Tibial artery (tissue), 4 donors: ENCODE data around the gene FRY.

Source experiments
- DNase-seq, 2 donors: peaks; one replicate each; pipeline ENCODE4 v3.0.0-alpha.2; 2019
- H3K27ac ChIP-seq, 2 donors: fragments of 200-600 bp; sonication (generic) in 1 of 2; 1 replicate in 1 of 2; 2 replicates in 1 of 2; pipeline ENCODE4 v1.5.1; 2018 to 2019; ENCODE audit warnings: mild to moderate bottlenecking in 1 of 2
- H3K27me3 ChIP-seq, 2 donors: fragments of 200-600 bp; sonication (generic) in 1 of 2; one replicate each; pipeline versions ENCODE4 v1.5.1 to v1.6.0; 2016 to 2019
- H3K36me3 ChIP-seq, 3 donors: fragments of 200-600 bp; sonication (generic) in 2 of 3; one replicate each; pipeline ENCODE4 v1.5.1; 2016 to 2019; ENCODE audit warnings: mild to moderate bottlenecking in 2 of 3
- H3K4me1 ChIP-seq, 4 donors: fragments of 200-600 bp; sonication (generic) in 2 of 4; 1 replicate in 3 of 4; 2 replicates in 1 of 4; pipeline ENCODE4 v1.5.1; 2016 to 2019
- H3K4me3 ChIP-seq, 2 donors: fragments of 200-600 bp; sonication (generic) in 1 of 2; 1 replicate in 1 of 2; 2 replicates in 1 of 2; pipeline ENCODE4 v1.5.1; 2018 to 2019; ENCODE audit warnings: mild to moderate bottlenecking in 2 of 2
- H3K9me3 ChIP-seq, 3 donors: fragments of 200-600 bp; sonication (generic) in 1 of 3; one replicate each; pipeline ENCODE4 v1.5.1; 2016 to 2019
- CTCF ChIP-seq, 2 experiments: fragments of 200-600 bp in 1 of 2; fragments of 450-650 bp in 1 of 2; IDR thresholded peaks; one replicate each; pipeline ENCODE4 v1.5.1; 2017 to 2019; ENCODE audit warnings: antibody characterized with exemption in 2 of 2, mild to moderate bottlenecking in 1 of 2, moderate library complexity in 1 of 2
- intact Hi-C: fragments of 100-400 bp; cut with DNase I; formaldehyde crosslinking; loops from one replicate; pipeline ENCODE4 v1.15.0; 2023; ENCODE audit warnings: low total_unique reads

The FRY gene

DNA sequence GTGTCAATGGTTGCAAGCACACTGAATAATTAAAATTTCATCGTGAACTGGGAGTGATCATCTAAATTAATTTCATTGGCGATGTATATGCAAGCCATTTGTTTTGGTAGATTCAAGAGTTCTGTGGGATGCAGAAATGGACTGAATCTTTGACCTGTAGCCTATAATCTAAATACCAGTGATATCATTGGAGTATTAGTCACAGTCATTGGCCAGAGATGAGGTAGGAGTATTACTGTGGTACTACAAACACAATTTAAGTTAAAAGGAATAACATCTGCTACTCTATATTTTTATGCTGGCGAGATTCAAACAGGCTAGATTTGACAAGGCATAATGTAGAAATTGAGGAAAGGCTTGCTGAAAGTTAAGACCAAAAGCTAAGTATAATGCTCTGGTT lies 14.0 kb downstream of the FRY start:
- peaks cover 0 to 61% (median 29%) of the 10 kb centered on the region in 4 donors for H3K4me1 ChIP-seq
- H3K36me3 ChIP-seq, result peaks cover 0 to 4% (median 0%) of the 10 kb centered on the region in 3 donors
- no peak for DNase-seq
- intact Hi-C loops, result no loop called here
- H3K27ac ChIP-seq, result peak overlapping the region; percentile 42 to 45
- TF ChIP-seq CTCF (IDR thresholded peaks at IDR 0.05), result no peak
- no peaks in the 10 kb centered on the region for H3K27me3 ChIP-seq
- H3K4me3 ChIP-seq, result no peak overlapping the region
- no peaks in the 10 kb centered on the region for H3K9me3 ChIP-seq

- no peak for TF ChIP-seq CTCF (IDR thresholded peaks at IDR 0.05)
- Histone ChIP-seq H3K4me3 (no peak overlapping the region), H3K27ac (peak overlapping the region; percentile 42 to 45), H3K4me1 (peaks cover 0 to 55% (median 26%) of the 10 kb centered on the region in 4 donors), H3K36me3 (peaks cover 0 to 4% (median 0%) of the 10 kb centered on the region in 3 donors), H3K27me3 (no peaks in the 10 kb centered on the region), H3K9me3 (no peaks in the 10 kb centered on the region)
- DNase-seq, result no peak
- intact Hi-C loops, result no loop called here
Observed at GRCh38 chr13:32045982-32046785, 14.6 kb downstream of the FRY start.

DNA sequence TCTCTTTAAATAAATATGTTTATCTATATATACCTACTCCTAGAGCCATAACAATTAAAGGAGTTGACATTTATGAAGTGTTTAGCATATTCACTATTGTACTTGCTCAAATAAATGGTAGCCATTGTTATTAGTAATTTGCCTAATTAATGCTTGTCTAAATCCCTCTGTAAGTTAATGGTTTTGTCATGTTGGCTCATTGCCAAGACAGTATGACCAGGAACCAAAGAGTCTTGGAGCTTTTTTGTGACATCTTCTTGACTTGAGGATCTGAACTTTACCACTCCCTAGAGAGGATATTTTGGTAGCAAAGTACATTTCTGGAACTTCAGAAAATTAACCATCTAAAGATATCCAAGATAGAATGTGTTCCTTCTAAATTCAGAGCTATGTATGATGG lies 15.5 kb downstream of the FRY start:
- intact Hi-C loops, result no loop called here

DNA sequence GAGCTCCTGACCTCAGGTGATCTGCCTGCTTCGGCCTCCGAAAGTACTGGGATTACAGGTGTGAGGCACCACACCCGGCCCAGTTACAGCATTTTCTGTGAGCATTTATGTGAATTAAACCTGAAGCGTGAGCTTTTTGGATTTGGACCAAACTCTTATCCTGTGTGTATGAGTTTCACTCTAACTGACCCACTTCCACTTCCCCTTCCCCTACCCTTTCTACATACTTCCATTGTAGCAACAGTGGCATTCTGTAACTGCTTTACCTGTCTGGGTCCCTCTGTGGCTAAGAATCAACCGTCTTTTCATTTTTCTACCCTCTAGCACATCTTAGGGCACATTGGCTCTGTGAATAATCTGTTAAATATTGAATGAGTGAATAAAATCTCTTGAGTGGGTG lies 16.2 kb downstream of the FRY start:
- Histone ChIP-seq H3K27ac (peak overlapping the region; percentile 23 to 24), H3K9me3 (no peaks in the 10 kb centered on the region), H3K4me1 (peaks cover 0 to 40% (median 23%) of the 10 kb centered on the region in 4 donors), H3K27me3 (no peaks in the 10 kb centered on the region), H3K36me3 (peaks cover 0 to 4% (median 0%) of the 10 kb centered on the region in 3 donors), H3K4me3 (no peak overlapping the region)
- no peak for TF ChIP-seq CTCF (IDR thresholded peaks at IDR 0.05)
- intact Hi-C loops, result no loop called here
- DNase-seq, result no peak

More for the DNA sequence above, 15.5 kb downstream of the FRY start:
- Histone ChIP-seq H3K27me3 (no peaks in the 10 kb centered on the region), H3K36me3 (peaks cover 0 to 4% (median 0%) of the 10 kb centered on the region in 3 donors), H3K27ac (peak overlapping the region; percentile 24 to 45), H3K4me3 (no peak overlapping the region), H3K4me1 (peaks cover 0 to 46% (median 23%) of the 10 kb centered on the region in 4 donors), H3K9me3 (no peaks in the 10 kb centered on the region)
- no peak for TF ChIP-seq CTCF (IDR thresholded peaks at IDR 0.05)
- no peak for DNase-seq

DNA sequence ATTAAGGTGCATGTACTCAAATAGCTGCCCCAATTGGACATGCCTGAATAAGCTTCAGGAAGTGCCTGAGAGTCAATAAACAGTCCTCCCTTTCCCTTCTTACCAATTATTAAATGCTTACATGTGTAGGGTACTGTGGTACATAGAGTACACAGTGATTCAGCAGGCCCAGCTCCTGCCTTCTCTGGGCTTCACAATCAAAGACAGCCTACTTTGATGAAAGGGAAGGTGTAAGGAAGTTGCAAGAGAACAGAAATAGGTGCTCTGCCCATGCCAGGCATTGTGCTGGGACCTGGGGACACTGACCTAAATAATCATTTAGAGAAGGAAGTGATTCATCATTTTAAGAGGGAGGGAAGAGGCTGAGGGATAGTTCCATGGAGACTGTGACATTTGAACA lies 17.2 kb downstream of the FRY start:
- no peak for DNase-seq
- TF ChIP-seq CTCF (IDR thresholded peaks at IDR 0.05), result no peak
- Histone ChIP-seq H3K27me3 (no peaks in the 10 kb centered on the region), H3K9me3 (no peaks in the 10 kb centered on the region), H3K27ac (no peak overlapping the region), H3K4me3 (no peak overlapping the region), H3K36me3 (peaks cover 0 to 4% (median 0%) of the 10 kb centered on the region in 3 donors), H3K4me1 (peaks cover 0 to 43% (median 23%) of the 10 kb centered on the region in 4 donors)
- intact Hi-C loops, result no loop called here
